Stomach (tissue), 9 donors: ENCODE measurements around the gene ERBB4. TPM values are rescaled to one million over a fixed set of nuclear protein-coding genes. Genes with fewer than 3 reads are reported as not detected.

Experiments
- DNase-seq, 2 donors: peaks; one replicate each; pipeline versions ENCODE4 v3.0.0 to v3.0.0-alpha.2; 2013 to 2019
- H3K27ac ChIP-seq, 5 donors: fragments of 200-600 bp in 4 of 5; sonication (generic) in 4 of 5; one replicate each; pipeline ENCODE4 v1.5.1; 2013 to 2019; ENCODE audit warnings: mild to moderate bottlenecking in 1 of 5, moderate library complexity in 1 of 5
- H3K27me3 ChIP-seq, 3 donors: fragments of 200-600 bp; sonication (generic); one replicate each; pipeline ENCODE4 v1.5.1; 2017 to 2019; ENCODE audit warnings: mixed run types in 1 of 3
- H3K36me3 ChIP-seq, 4 donors: fragments of 200-600 bp; sonication (generic); 1 replicate in 3 of 4; 2 replicates in 1 of 4; pipeline ENCODE4 v1.5.1; 2016 to 2019
- H3K4me1 ChIP-seq, 4 donors: fragments of 200-600 bp; sonication (generic); one replicate each; pipeline ENCODE4 v1.5.1; 2016 to 2019
- H3K4me3 ChIP-seq, 4 donors: fragments of 200-600 bp; sonication (generic) in 3 of 4; one replicate each; pipeline ENCODE4 v1.5.1; 2016 to 2019; ENCODE audit warnings: mild to moderate bottlenecking in 1 of 4
- H3K9me3 ChIP-seq, 4 donors: fragments of 200-600 bp; sonication (generic); one replicate each; pipeline ENCODE4 v1.5.1; 2016 to 2019
- CTCF ChIP-seq, 7 experiments: fragments of 450-650 bp in 4 of 7; fragments of 200-600 bp in 3 of 7; sonication (generic) in 3 of 7; IDR thresholded peaks; one replicate each; pipeline ENCODE4 v1.5.1; 2016 to 2019; ENCODE audit warnings: antibody characterized with exemption in 7 of 7, control low read depth in 2 of 7, mild to moderate bottlenecking in 1 of 7
- EP300 ChIP-seq: sonication (generic); formaldehyde crosslinking; IDR thresholded peaks from one replicate; pipeline ENCODE4 v1.6.1; 2017; ENCODE audit warnings: antibody characterized with exemption
- POLR2A ChIP-seq, 4 donors: fragments of 450-650 bp; IDR thresholded peaks; one replicate each; pipeline ENCODE4 v1.6.1; 2016; ENCODE audit warnings: antibody characterized with exemption in 4 of 4, control low read depth in 2 of 4, mild to moderate bottlenecking in 1 of 4, moderate library complexity in 1 of 4
- POLR2AphosphoS5 ChIP-seq, 3 donors: sonication (generic); formaldehyde crosslinking; IDR thresholded peaks; one replicate each; pipeline ENCODE4 v1.6.1; 2016; ENCODE audit warnings: antibody characterized with exemption in 3 of 3
- WGBS, 5 donors: extraction: QIAGEN DNeasy Blood & Tissue Kit in 3 of 5; methylation state at CpG; one replicate each; pipeline versions ENCODE4 v1.1.5 to v1.1.7; 2013 to 2018; 5-methylcytosine and 5-hydroxymethylcytosine counted together
- intact Hi-C: fragments of 100-400 bp; cut with DNase I; formaldehyde crosslinking; loops from one replicate; pipeline ENCODE4 v1.15.1; 2023; ENCODE audit warnings: low total_unique reads
- polyA plus RNA-seq, 3 donors: library from polyadenylated mRNA; stranded (reverse); fragments of 200-250 nt; gene quantifications; one replicate each; pipeline ENCODE4 v1.2.3, GENCODE V29; 2013
- total RNA-seq, 5 donors: library from RNA; depleted of rRNA; stranded (reverse); fragments of >200 nt; gene quantifications; one replicate each; pipeline versions ENCODE4 v1.1.0 to v1.2.3, GENCODE V29; 2014 to 2016
- donor health status: healthy with polysubstance abuse.
- donor health status: Bipolar disorder and iron deficiency.
- donor health status: healthy.

ERBB4 gene
- total and polyA plus RNA-seq, 8 donors = 0.12 to 2.5 (median 0.45) TPM; not detected in 1

GRCh38 chr2:212536817-212537725 lies 1.5 kb downstream of the ERBB4 start:
- Histone ChIP-seq H3K9me3 (no peaks in the 10 kb centered on the region), H3K4me1 (peaks cover 0 to 39% (median 33%) of the 10 kb centered on the region in 4 donors), H3K36me3 (no peaks in the 10 kb centered on the region), H3K4me3 (peak overlapping the region; percentile 63 to 86 (median 70)), H3K27ac (peak overlapping the region in 3 of 5 donors; percentile 44 to 53 (median 46)), H3K27me3 (peaks cover 0 to 36% (median 31%) of the 10 kb centered on the region in 3 donors)
- TF ChIP-seq POLR2AphosphoS5 (IDR thresholded peaks at IDR 0.05) = no peak
- TF ChIP-seq EP300 = no peak
- TF ChIP-seq CTCF (IDR thresholded peaks at IDR 0.05) = no peak
- no peak for TF ChIP-seq POLR2A (IDR thresholded peaks at IDR 0.05)
- 0 to 4% (median 1%) methylated on average over 50 to 56 of the region's 56 CpGs for WGBS, 5 donors
- intact Hi-C loops = no loop called here
- peak; percentile 46 to 50 for DNase-seq

GRCh38 chr2:212535996-212536816 lies 2.4 kb downstream of the ERBB4 start:
- H3K4me1 ChIP-seq = peaks cover 0 to 39% (median 33%) of the 10 kb centered on the region in 4 donors
- WGBS, 5 donors = 5 to 11% (median 8%) methylated on average over 34 of the region's 34 CpGs
- no peak for TF ChIP-seq EP300
- TF ChIP-seq CTCF (IDR thresholded peaks at IDR 0.05) = no peak
- no peak for TF ChIP-seq POLR2A (IDR thresholded peaks at IDR 0.05)
- TF ChIP-seq POLR2AphosphoS5 (IDR thresholded peaks at IDR 0.05) = no peak
- intact Hi-C loops = no loop called here
- no peaks in the 10 kb centered on the region for H3K9me3 ChIP-seq
- no peaks in the 10 kb centered on the region for H3K36me3 ChIP-seq
- no peak overlapping the region for H3K27ac ChIP-seq
- peak overlapping the region; percentile 63 to 86 (median 70) for H3K4me3 ChIP-seq
- peaks cover 0 to 36% (median 31%) of the 10 kb centered on the region in 3 donors for H3K27me3 ChIP-seq
- DNase-seq = peak in 1 of 2 donors; percentile 16

GRCh38 chr2:212534336-212534735 lies 4.3 kb downstream of the ERBB4 start:
- H3K27me3 ChIP-seq = peaks cover 0 to 36% (median 31%) of the 10 kb centered on the region in 3 donors
- H3K4me1 ChIP-seq = peaks cover 0 to 37% (median 29%) of the 10 kb centered on the region in 4 donors
- intact Hi-C loops = no loop called here
- no peaks in the 10 kb centered on the region for H3K9me3 ChIP-seq
- no peak overlapping the region for H3K27ac ChIP-seq
- WGBS, 5 donors = 85 to 89% (median 87%) methylated on average over 2 of the region's 2 CpGs
- no peak overlapping the region for H3K4me3 ChIP-seq
- TF ChIP-seq CTCF (IDR thresholded peaks at IDR 0.05) (no peak), POLR2AphosphoS5 (IDR thresholded peaks at IDR 0.05) (no peak), POLR2A (IDR thresholded peaks at IDR 0.05) (no peak), EP300 (no peak)
- DNase-seq = no peak
- H3K36me3 ChIP-seq = no peaks in the 10 kb centered on the region

GRCh38 chr2:212532585-212532984 lies 6.0 kb downstream of the ERBB4 start:
- Histone ChIP-seq H3K27ac (no peak overlapping the region), H3K36me3 (no peaks in the 10 kb centered on the region), H3K4me1 (peaks cover 0 to 20% (median 16%) of the 10 kb centered on the region in 4 donors), H3K9me3 (no peaks in the 10 kb centered on the region), H3K27me3 (peaks cover 0 to 19% (median 18%) of the 10 kb centered on the region in 3 donors), H3K4me3 (no peak overlapping the region)
- DNase-seq = no peak
- 85 to 99% (median 94%) methylated on average over 2 of the region's 2 CpGs for WGBS, 5 donors
- intact Hi-C loops = no loop called here
- TF ChIP-seq EP300 (no peak), POLR2A (IDR thresholded peaks at IDR 0.05) (no peak), POLR2AphosphoS5 (IDR thresholded peaks at IDR 0.05) (no peak), CTCF (IDR thresholded peaks at IDR 0.05) (no peak)
